GM18858 (cell line): ENCODE measurements around the gene LRSAM1.

Experiments used
- ATAC-seq: cut with Tn5 transposase; IDR thresholded peaks from one replicate; pipeline ENCODE4 v1.9.1; 2021; ENCODE audit not compliant: unreplicated experiment

LRSAM1 gene

DNA sequence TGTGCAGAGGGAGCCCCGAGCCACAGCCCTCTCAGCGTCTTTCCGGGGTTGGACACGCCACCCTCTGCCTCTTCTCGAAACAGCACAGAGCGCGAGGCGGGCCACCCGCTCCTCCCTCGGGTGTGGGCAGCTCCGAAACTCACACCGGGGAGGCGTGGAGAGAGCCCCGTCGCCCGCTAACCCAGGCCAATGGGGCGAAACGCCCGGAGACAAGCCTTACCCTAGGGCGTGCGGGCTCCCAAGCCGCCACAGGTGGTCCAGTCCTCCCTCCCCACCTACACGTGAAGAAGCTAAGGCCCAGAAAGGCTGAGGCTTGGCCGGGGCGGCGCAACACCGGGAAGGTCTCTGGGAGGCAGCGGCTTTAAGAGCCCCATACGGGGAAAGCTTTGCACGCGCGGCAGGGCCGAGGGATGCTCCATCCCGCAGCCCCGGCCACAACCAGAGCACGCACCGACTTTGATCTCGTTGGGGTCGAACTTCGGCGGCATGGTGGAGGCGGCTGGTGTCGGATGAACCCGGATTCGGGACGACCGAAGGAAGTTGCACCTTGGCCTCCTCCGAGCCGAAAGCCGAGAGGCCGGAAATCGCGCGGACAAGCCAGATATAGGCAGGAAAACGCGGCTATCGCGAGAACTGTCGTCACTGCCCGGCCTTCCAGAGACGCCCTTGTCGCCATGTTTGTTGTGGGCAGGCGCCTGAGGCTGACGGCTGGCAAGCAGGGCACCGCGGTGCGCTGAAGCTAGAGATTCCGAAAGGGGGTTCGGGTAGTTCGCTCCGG, at the start of gene LRSAM1, which contains the start of gene RPL12:
TSS of gene LRSAM1 (plus strand) at position 681 of the 778 bp plus-strand sequence. CDS start 3,018 bp downstream, outside the sequence.
TSS of gene RPL12 (minus strand) at position 577 of the 778 bp plus-strand sequence. CDS start at position 488, 89 bp downstream.
- ATAC-seq, result peak; percentile 51

DNA sequence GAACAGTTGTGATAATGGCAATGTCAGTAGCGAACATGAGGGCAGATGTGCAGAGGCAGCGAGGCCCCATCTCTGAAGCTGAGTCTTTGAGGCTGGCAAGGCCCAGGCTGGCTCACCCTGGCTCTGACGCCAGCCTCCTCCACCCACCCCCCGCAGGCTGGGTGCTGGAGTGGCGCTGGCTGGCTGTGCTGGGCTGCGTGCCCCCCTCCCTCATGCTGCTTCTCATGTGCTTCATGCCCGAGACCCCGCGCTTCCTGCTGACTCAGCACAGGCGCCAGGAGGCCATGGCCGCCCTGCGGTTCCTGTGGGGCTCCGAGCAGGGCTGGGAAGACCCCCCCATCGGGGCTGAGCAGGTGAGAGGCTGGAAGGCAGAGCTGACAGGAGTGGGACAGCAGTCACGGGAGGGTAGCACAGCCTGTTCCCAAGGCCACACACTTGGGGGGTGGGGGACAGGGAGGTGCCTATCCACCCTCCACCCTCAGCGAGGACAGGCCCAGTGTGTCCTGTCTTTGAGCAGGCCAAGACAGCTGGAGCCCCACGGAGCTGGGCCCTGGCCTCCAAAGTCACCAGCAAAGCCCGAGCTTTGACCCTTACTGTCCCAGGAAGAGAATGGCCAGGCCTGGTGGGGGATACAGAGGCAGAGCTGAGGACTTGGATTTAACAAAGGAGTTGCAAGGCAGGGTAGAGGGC, 48.8 kb upstream of the LRSAM1 start:
- no peak for ATAC-seq

DNA sequence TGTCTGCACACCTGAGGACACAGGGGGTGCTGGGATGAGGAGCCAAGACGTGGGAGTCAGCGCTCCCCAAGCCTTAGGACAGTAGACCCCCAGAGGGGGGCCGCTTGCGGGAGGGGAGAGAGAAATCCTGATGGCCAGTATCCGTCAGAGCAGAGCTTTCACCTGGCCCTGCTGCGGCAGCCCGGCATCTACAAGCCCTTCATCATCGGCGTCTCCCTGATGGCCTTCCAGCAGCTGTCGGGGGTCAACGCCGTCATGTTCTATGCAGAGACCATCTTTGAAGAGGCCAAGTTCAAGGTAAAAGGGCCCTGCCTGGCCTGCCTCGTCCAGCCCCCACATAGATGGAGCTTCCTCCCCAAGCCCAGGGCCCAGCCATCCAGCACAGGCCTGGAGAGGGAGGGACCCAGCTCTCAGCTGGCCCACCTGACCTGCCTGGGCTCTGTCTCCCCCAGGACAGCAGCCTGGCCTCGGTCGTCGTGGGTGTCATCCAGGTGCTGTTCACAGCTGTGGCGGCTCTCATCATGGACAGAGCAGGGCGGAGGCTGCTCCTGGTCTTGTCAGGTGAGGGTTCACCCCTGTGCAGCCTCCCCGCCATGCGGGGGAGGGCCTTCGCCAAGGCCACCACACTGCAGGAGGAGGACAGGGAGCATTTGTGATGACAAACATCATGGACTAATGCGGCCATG, 47.7 kb upstream of the LRSAM1 start:
- ATAC-seq, result no peak

DNA sequence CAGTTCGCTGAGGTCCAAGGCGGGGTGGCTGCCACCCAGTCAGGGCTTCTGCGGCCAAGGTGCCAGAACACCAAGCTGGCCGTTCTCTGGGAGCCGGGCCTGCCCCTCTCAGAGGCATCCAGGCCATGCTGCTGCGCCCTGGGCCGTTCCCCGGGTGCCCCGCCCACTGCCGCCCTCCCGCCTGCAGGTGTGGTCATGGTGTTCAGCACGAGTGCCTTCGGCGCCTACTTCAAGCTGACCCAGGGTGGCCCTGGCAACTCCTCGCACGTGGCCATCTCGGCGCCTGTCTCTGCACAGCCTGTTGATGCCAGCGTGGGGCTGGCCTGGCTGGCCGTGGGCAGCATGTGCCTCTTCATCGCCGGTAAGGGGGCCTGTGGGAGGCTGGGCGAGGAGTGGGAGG, 46.7 kb upstream of the LRSAM1 start:
- ATAC-seq, result no peak

DNA sequence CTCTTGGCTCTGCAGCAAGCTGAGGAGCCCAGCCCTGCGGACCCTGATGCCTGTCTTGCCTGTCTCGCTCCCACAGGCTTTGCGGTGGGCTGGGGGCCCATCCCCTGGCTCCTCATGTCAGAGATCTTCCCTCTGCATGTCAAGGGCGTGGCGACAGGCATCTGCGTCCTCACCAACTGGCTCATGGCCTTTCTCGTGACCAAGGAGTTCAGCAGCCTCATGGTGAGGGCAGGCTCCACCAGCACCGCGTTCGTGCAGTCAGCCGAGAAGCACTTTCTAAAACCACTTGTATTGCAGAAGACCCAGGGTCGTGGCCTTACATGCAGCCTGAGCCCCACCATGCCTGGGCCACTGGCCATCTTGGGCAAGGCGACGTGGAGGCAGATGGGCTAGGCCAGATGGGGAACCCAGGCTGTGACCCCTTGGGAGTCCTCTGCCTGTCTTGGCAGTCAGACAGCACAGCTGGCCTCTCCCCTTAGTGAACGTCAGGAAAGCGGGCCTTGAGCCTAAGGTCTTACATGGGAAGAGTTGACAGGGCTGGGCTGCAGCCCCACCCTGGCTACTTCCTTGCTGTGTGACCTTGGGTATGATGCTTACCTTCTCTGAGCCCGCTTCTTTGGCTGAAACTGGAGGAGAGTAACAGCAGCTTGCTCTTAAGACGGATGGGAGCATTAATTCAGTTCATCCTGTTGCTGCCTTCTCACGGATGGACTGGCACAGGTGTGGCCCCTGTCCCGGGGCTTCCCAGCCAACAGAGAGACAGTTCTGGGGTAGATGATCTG, 45.8 kb upstream of the LRSAM1 start:
- ATAC-seq, result no peak

DNA sequence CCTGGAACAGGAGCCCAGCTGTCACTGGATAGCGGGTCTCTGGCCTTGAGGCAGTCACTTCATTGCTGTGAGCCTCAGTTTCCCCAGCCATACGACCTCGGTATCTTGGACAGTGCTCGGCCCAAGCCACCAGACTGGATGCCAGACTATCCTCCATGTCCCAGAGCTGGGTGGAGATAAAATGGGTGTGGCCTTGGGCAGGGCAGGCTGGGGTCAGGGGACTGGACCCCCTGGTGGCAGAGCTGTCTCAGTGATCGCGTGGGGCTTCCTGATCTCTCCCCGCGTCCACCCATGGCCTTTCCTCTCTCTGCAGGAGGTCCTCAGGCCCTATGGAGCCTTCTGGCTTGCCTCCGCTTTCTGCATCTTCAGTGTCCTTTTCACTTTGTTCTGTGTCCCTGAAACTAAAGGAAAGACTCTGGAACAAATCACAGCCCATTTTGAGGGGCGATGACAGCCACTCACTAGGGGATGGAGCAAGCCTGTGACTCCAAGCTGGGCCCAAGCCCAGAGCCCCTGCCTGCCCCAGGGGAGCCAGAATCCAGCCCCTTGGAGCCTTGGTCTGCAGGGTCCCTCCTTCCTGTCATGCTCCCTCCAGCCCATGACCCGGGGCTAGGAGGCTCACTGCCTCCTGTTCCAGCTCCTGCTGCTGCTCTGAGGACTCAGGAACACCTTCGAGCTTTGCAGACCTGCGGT, 44.4 kb upstream of the LRSAM1 start:
- ATAC-seq, result no peak

DNA sequence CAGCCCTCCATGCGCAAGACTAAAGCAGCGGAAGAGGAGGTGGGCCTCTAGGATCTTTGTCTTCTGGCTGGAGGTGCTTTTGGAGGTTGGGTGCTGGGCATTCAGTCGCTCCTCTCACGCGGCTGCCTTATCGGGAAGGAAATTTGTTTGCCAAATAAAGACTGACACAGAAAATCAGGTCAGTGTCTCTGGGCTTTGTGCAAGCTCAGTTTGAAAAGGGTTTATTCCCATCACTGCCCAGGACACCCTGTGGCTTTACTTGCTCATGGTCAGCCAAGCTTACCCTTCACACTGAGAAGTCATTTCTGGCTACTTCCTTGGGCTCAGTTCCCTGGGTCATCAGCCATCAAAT, 43.8 kb upstream of the LRSAM1 start:
- ATAC-seq, result no peak

DNA sequence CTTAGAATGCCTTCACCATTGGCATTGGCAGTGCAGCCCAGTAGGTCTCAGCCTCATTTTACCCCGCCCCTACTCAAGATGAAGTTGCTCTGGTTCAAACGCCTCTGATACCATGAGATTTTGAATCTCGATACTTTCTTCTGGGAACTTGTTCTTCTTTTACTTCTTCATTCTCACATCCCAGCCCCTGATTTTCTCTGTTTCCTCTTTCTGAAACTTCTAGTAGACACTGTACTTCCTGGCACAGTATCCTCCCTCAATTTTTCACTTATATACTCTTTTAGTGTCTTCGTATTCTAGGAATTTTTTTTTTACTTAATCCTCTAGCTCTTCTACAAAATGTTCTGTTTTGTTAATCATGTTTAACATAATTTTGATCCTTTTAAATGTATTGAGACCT, 40.2 kb upstream of the LRSAM1 start:
- ATAC-seq, result no peak

DNA sequence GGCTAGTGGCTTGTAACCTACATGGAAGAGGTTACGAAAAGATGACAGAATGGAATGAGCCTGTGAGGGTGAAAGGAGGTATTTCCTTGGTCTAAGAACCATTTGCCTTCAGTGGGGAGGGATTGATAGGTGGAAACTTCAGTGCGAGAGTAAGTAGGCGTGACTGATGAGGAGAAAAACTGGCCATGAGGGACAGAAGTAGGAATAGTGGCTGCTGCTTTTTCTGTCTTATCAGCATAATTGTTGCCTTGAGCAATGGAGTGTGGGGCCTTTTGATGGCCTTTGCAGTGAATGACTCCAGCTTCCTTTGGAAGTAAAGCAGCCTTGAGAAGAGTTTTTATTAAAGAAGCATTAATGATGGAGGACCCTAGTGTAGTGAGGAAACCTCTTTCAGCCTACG, 36.2 kb upstream of the LRSAM1 start:
- no peak for ATAC-seq

DNA sequence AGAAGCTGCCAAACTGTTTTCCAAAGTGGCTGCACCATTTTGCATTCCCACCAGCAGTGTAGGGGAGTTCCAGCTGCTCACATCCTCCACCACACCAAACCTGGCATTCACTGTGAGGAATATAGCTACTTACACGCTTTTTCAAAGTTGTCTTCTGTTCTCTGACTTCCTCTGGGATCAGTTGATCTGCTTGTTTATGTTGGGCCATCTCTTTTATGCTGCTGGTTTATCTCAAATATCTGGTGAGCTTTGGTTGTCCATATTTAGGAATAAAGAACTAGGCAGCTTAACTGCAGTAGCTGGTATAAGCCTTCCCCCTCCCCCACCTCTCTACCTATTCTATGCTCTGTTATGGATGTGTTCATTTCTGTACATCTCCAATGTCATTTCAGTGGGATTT, 35.7 kb upstream of the LRSAM1 start:
- ATAC-seq, result no peak

DNA sequence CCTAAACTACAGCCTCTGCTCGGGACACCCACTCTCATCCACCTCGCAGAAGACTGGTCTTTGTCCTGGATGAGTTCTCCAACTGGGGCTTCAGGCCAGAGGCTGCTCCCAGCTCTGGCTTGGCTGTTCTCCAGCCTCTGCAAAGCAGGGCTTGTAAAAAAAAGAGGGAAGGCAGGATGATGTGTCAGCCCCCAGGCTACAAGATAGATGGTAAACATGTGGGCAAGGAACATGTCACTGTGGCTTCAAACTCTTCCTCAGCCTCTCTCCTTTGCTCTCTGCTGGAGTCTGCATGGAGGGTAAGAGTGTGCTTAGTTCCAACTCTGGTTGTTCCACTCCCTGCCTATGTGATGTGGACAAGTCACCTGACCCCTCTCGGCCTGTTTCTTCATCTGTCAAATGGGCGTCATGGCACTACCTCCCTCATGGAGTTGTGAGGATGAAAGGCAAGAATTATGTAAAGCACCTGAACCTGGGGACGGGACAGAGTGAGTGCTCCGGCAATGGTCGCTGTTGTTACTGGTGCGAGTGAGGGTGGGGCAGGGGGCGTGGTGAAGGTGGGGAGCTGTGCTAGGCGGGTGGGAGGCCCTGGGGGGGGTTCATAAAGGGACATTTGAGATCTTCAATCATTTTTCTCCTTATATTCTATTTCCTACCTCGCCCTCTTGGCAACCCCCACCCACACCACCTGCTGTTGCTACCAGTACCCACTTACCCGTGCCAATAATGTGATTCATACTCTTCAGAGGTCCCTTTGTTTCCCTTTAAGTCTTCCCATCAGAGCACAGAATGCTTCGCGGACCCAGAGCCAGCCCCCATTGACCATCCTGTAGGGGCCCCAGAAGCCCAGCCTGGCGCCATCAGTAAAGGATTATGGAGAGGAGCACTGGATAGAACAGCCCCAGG, 33.9 kb upstream of the LRSAM1 start:
- ATAC-seq, result no peak

DNA sequence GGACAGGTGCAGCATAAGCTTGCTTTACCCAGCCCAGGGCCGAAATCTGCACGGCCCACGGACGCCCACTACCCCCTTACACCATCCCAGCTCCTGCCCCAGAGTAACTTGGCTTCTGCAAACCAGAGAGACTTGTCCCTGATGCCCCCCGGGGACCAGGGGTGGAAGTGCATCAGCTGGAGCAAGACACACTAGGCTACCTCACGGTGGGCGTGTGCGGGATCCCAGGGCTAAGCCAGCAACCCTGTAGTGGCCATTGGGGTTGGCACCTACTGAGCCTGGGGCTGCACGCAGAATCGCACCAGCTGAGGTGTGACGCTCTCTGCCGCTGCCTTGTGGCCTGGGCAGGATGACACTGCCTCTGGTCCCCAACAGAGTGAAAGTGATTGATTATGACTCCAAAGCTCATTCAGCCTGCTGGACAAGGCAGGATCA, 33.3 kb upstream of the LRSAM1 start:
- ATAC-seq, result no peak

DNA sequence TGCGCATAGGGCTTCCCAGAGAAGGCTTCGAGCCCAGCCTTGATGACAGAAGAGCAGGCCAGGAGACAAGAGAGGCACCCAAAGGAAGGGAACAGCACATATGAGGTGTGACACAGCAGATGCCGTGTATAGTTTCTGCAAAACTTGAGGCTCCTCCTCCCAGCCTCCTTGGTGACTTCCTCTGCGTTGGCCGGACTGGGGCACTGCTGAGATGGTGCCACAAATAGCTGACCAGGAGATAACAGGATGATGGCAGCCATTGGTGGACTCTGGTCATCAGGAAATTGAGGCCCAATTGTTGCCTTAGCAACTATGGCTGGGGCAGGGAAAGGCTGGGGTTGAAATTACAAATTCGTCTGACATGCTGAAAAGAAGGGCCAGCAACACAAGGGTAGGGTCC, 32.0 kb upstream of the LRSAM1 start:
- ATAC-seq, result no peak

DNA sequence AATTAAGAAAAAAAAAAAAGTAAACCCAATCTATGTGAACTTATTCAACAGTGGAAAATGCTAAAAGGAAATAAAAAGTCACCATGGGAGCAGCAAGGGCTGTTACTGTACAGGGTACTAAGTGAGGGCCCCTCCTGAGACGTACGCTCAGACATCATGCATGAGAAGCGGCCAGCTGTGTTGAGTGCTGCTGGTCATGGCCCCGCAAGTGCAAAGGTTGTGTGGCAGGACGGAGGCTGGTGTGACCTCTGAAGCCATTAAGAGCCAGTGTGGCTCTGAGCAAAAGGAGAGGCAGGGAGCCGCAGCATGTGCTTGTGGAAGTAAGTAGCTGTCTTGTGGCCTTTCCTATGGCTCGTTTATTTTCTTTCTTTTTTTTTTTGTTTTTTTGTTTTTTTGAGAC, 30.3 kb upstream of the LRSAM1 start:
- no peak for ATAC-seq

DNA sequence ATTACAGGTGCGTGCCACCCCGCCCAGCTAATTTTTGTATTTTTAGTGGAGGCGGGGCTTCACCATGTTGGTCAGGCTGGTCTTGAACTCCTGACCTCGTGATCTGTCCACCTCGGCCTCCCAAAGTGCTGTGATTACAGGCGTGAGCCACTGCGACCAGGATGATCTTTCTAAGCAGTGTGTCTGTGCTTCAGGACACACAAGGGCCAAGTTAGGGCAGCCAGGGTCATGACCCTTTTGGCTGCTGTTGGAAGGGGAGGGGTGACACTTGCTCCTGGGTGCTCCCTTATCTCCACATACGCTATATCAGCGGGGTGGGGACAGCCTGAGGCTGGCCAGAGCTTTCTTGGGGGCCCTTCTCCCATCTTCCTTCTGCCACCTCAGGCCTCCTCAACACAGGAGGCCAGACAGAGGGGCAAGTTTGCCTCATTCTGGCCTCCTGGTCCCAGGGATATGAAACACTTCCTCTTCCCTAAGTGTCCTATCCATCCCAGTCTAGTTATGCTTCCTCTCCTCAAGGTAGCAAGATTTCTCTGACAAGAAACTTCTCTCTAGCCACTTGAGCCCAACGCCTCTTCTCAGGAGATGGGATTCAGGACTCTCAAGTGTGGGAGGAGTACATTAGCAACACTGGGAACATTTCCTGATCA, 29.1 kb upstream of the LRSAM1 start:
- ATAC-seq, result no peak

DNA sequence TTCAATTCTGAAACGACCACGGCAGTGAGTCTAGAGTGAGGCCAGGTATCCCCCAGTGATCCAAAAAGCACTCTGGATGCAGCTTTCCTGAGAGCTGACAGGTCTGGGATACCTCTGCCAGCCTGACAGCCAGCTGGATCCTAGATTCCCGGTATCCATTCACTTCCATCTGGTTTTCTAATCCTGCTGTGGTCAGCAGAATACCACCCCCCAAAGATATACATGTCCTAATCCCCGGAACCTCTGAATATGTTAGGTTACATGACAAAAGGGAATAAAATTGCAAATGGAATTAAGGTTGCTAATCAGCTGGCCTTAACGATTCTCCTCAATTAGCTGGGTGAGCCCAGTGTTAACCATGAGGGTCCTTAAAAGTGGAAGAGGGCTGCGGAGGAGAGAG, 28.5 kb upstream of the LRSAM1 start:
- no peak for ATAC-seq

DNA sequence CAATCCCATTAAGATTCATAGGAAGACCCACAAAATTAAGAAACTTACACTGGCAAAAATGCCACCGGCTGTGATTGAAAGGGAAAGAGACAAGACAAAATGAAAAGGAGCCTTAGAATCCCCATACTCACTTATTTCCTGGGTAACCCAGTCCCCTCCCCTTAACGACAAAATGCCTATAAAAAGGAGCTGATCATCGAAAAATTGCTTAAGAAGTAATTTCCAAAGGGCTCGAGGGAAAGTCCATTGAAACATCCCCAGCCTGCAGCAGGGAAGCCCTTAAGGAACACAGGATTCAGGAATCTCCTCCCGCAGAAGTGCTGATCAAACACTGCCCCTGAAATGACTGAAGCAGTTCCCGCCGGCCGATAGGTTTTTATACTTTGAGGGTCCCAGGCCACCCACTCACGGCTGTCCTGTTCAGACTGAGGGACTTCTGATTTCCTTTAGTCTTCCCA, 27.8 kb upstream of the LRSAM1 start:
- no peak for ATAC-seq

DNA sequence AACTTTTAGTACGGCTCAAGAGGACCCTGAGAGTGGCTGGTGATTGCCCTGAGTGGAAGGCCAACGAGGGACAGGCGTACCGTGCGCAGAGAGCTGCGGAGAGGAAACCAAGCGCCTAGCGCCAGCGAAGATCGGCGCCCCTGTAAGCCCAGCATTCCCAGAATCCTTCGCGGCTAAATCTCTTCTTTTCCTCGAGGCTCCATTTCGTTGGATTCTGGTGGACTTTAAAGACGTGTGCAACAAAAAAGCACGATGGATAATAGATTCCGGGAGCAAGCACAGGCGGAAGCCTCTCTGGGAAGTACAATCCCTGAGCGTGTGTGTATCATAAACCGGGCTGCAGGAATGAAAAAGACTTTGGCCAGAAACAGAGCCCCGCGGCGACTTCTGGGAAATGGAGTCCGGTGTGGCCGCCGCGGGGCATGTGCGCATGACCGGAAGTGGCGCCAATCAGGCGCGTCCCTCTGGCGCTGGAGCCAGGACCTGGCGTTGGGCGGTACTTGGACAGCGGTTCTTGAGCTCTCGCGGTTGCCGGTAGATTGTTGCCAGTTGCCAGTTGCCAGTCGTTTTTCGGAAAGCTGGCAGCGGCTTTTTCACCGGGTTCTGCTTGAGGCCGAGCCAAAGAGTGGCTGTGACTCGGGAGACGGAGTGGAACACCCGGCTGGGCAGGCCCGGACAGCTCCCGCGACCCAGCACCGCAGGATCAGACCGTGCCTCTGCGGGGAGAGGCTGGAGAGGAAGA, 27.2 kb upstream of the LRSAM1 start, which contains the start of gene ZNF79:
TSS of gene ZNF79 (plus strand) at position 449 of the 742 bp plus-strand sequence. CDS start 406 bp downstream, outside the sequence.
- ATAC-seq, result peak; percentile 70
